H9 (cell line): ENCODE results near the gene XPR1. TPM values are rescaled to one million over a fixed set of nuclear protein-coding genes. Genes with fewer than 3 reads are reported as not detected.

Experiments used
- DNase-seq: peaks from one replicate; pipeline ENCODE4 v3.0.0-alpha.2; 2017
- H2AFZ ChIP-seq: one replicate; pipeline ENCODE4 v1.6.1; 2013; ENCODE audit warnings: mild to moderate bottlenecking, low read length, control low read depth, moderate library complexity
- H2AK5ac ChIP-seq: 2 replicates; pipeline ENCODE4 v1.6.1; 2013; ENCODE audit warnings: low read length, control low read depth, mixed read lengths; ENCODE audit not compliant: insufficient read length
- H2BK120ac ChIP-seq: one replicate; pipeline ENCODE4 v1.6.1; 2013; ENCODE audit warnings: low read depth, mild to moderate bottlenecking, low read length, control low read depth, inconsistent platforms; ENCODE audit not compliant: poor library complexity, severe bottlenecking
- H2BK12ac ChIP-seq: 2 replicates; pipeline ENCODE4 v1.6.1; 2013; ENCODE audit warnings: low read length, control low read depth, mixed read lengths, low read depth; ENCODE audit not compliant: insufficient read length
- H2BK15ac ChIP-seq: 2 replicates; pipeline ENCODE4 v1.6.1; 2013; ENCODE audit warnings: low read depth, low read length, control low read depth
- H2BK20ac ChIP-seq: one replicate; pipeline ENCODE4 v1.6.1; 2013; ENCODE audit warnings: low read depth, mild to moderate bottlenecking, low read length, control low read depth, inconsistent platforms; ENCODE audit not compliant: poor library complexity, severe bottlenecking
- H2BK5ac ChIP-seq: 2 replicates; pipeline ENCODE4 v1.6.1; 2013; ENCODE audit warnings: low read length, control low read depth, mixed read lengths; ENCODE audit not compliant: insufficient read length
- H3K14ac ChIP-seq: 2 replicates; pipeline ENCODE4 v1.6.1; 2013; ENCODE audit warnings: low read length, control low read depth; ENCODE audit not compliant: insufficient read depth
- H3K18ac ChIP-seq: 2 replicates; pipeline ENCODE4 v1.6.1; 2013; ENCODE audit warnings: low read depth, mild to moderate bottlenecking, mixed read lengths, low read length, control low read depth; ENCODE audit not compliant: insufficient read length
- H3K23ac ChIP-seq: 2 replicates; pipeline ENCODE4 v1.6.1; 2013; ENCODE audit warnings: low read length, control low read depth, mixed read lengths, low read depth; ENCODE audit not compliant: insufficient read length
- H3K23me2 ChIP-seq: 2 replicates; pipeline ENCODE4 v1.6.1; 2013; ENCODE audit warnings: low read depth, mild to moderate bottlenecking, mixed read lengths, low read length, control low read depth; ENCODE audit not compliant: insufficient read length, poor library complexity, severe bottlenecking
- H3K27ac ChIP-seq: 2 replicates; pipeline ENCODE4 v1.5.1; 2013; ENCODE audit warnings: low read length, control low read depth, mixed read lengths, low read depth; ENCODE audit not compliant: insufficient read length
- H3K27me3 ChIP-seq: 2 replicates; pipeline ENCODE4 v1.6.1; 2013; ENCODE audit warnings: low read length, control low read depth, inconsistent platforms; ENCODE audit not compliant: insufficient read depth
- H3K4ac ChIP-seq: 2 replicates; pipeline ENCODE4 v1.6.1; 2013; ENCODE audit warnings: low read depth, mild to moderate bottlenecking, control low read depth, inconsistent platforms, low read length, moderate library complexity
- H3K4me1 ChIP-seq: 2 replicates; pipeline ENCODE4 v1.6.1; 2013; ENCODE audit warnings: low read length, control low read depth, inconsistent platforms; ENCODE audit not compliant: insufficient read depth
- H3K4me2 ChIP-seq: 2 replicates; pipeline ENCODE4 v1.6.1; 2013; ENCODE audit warnings: low read length, control low read depth, mixed read lengths; ENCODE audit not compliant: insufficient read length, insufficient read depth
- H3K56ac ChIP-seq: 2 replicates; pipeline ENCODE4 v1.6.1; 2013; ENCODE audit warnings: low read depth, mild to moderate bottlenecking, mixed read lengths, low read length, control low read depth; ENCODE audit not compliant: insufficient read length
- H3K79me1 ChIP-seq: 2 replicates; pipeline ENCODE4 v1.6.1; 2013; ENCODE audit warnings: low read depth, mild to moderate bottlenecking, moderate library complexity, low read length, control low read depth, inconsistent platforms; ENCODE audit not compliant: insufficient read depth, poor library complexity, severe bottlenecking
- H3K79me2 ChIP-seq: 2 replicates; pipeline ENCODE4 v1.6.1; 2013; ENCODE audit warnings: low read length, control low read depth, inconsistent platforms; ENCODE audit not compliant: insufficient read depth
- H3K9ac ChIP-seq: 2 replicates; pipeline ENCODE4 v1.6.1; 2013; ENCODE audit warnings: low read length, control low read depth, mixed read lengths; ENCODE audit not compliant: insufficient read length; ENCODE audit errors: extremely low read depth
- H3K9me3 ChIP-seq: one replicate; pipeline ENCODE4 v1.6.1; 2013; ENCODE audit warnings: low read depth, low read length, inconsistent platforms; ENCODE audit not compliant: control insufficient read depth
- H3T11ph ChIP-seq: one replicate; pipeline ENCODE4 v1.6.1; 2013; ENCODE audit warnings: mild to moderate bottlenecking, low read length, control low read depth, inconsistent platforms
- H4K20me1 ChIP-seq: one replicate; pipeline ENCODE4 v1.6.1; 2013; ENCODE audit not compliant: control insufficient read depth, insufficient read length, insufficient read depth
- H4K5ac ChIP-seq: 2 replicates; pipeline ENCODE4 v1.6.1; 2013; ENCODE audit warnings: low read depth, mild to moderate bottlenecking, mixed read lengths, low read length, control low read depth; ENCODE audit not compliant: insufficient read length
- H4K8ac ChIP-seq: replicated peaks from 2 replicates; pipeline ENCODE4 v1.6.1; 2013; ENCODE audit warnings: low read length, control low read depth, mixed read lengths, low read depth; ENCODE audit not compliant: insufficient read length
- H4K91ac ChIP-seq: 2 replicates; pipeline ENCODE4 v1.6.1; 2013; ENCODE audit warnings: low read depth, mild to moderate bottlenecking, moderate library complexity, mixed read lengths, low read length, control low read depth; ENCODE audit not compliant: insufficient read length
- H3K27ac Mint-ChIP-seq, 3 experiments: 2 replicates in 2 of 3; 3 replicates in 1 of 3; pipeline ENCODE4 v1.8.0; 2020 to 2021; ENCODE audit warnings: mixed read lengths in 3 of 3, mild to moderate bottlenecking in 1 of 3, moderate library complexity in 1 of 3
- H3K27me3 Mint-ChIP-seq: 2 replicates; pipeline ENCODE4 v1.8.0; 2021; ENCODE audit warnings: low read depth, mild to moderate bottlenecking, moderate library complexity, mixed read lengths
- H3K36me3 Mint-ChIP-seq, 3 experiments: 2 replicates in 2 of 3; 3 replicates in 1 of 3; pipeline ENCODE4 v1.8.0; 2020 to 2021; ENCODE audit warnings: low read depth in 3 of 3, mixed read lengths in 3 of 3; ENCODE audit not compliant: insufficient read depth in 1 of 3
- H3K4me1 Mint-ChIP-seq, 2 experiments: 2 replicates each; pipeline ENCODE4 v1.8.0; 2020; ENCODE audit warnings: mixed read lengths in 2 of 2
- H3K4me3 Mint-ChIP-seq, 2 experiments: 2 replicates in 1 of 2; 3 replicates in 1 of 2; pipeline ENCODE4 v1.8.0; 2020 to 2021; ENCODE audit warnings: mild to moderate bottlenecking in 2 of 2, mixed read lengths in 2 of 2, moderate library complexity in 1 of 2
- H3K9me3 Mint-ChIP-seq, 2 experiments: 2 replicates in 1 of 2; 3 replicates in 1 of 2; pipeline ENCODE4 v1.8.0; 2020; ENCODE audit warnings: mild to moderate bottlenecking in 2 of 2, mixed read lengths in 2 of 2, moderate library complexity in 1 of 2
- WGBS: extraction: QIAGEN DNeasy Blood & Tissue Kit; methylation state at CpG from one replicate; pipeline ENCODE4 v1.1.7; 2013; ENCODE audit warnings: missing lambda C conversion rate, low lambda C conversion rate, mixed read lengths; ENCODE audit not compliant: insufficient read length; ENCODE audit errors: extremely low coverage; 5-methylcytosine and 5-hydroxymethylcytosine counted together
- total RNA-seq: library from RNA; stranded (reverse); gene quantifications from 2 replicates; pipeline ENCODE4 v1.2.1, GENCODE V29; 2021
- TF ChIP-seq, protein P1 (sequence below): fragments of 200-600 bp; sonication (generic); conservative IDR thresholded peaks from 3 replicates; pipeline ENCODE4 v1.8.0; 2021; ENCODE audit warnings: antibody characterized with exemption, mild to moderate bottlenecking

XPR1 gene
- total RNA-seq, 1 experiment from 2014 or later, result 34.1 TPM

DNA sequence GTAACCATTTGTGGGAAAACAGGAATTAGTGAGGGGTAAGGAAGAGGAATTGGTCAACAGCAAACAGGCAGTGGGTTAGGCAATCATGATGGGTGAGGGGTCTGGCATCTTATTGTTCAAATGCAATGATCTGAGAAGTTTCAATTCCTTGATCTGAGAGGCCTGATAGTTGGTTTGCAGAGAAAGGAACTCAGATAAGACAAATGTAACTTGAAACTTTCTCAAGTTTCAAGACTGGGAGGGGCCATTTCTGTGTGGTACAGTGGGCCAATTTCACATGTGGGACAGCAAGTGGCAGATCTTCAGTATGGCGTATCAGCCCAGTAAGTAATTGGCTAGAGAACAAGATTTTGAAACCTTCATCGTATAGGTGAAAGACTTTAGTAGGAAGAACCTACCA, 102.5 kb downstream of the XPR1 start:
- Histone ChIP-seq H3K56ac (no peak overlapping the region), H2BK12ac (no peak overlapping the region), H4K20me1 (no peaks in the 10 kb centered on the region), H3K4me1 (no peaks in the 10 kb centered on the region), H3K9me3 (peaks cover 4% of the 10 kb centered on the region), H3K14ac (no peak overlapping the region), H4K5ac (no peak overlapping the region), H2AFZ (no peak overlapping the region), H2AK5ac (no peak overlapping the region), H3K4ac (no peak overlapping the region), H4K8ac (no peak overlapping the region), H3K23ac (no peak overlapping the region), H2BK5ac (no peak overlapping the region), H3K9ac (no peak overlapping the region), H3K23me2 (no peaks in the 10 kb centered on the region), H3K79me2 (no peaks in the 10 kb centered on the region), H3K18ac (no peak overlapping the region), H3K79me1 (no peaks in the 10 kb centered on the region), H3K27ac (no peak overlapping the region), H3K4me2 (no peak overlapping the region), H2BK120ac (no peak overlapping the region), H2BK15ac (no peak overlapping the region), H3T11ph (no peak overlapping the region), H4K91ac (no peak overlapping the region), H2BK20ac (no peak overlapping the region), H3K27me3 (no peaks in the 10 kb centered on the region)
- no CpG with 5 or more reads among the region's 2 CpGs for WGBS
- peaks cover 27 to 38% (median 27%) of the 10 kb centered on the region in 3 experiments for H3K36me3 Mint-ChIP-seq
- H3K27ac Mint-ChIP-seq, result no peak overlapping the region
- H3K4me1 Mint-ChIP-seq, result peaks cover 3 to 5% of the 10 kb centered on the region in 2 experiments; a peak in 2 of 4 replicates
- H3K4me3 Mint-ChIP-seq, result no peak overlapping the region
- no peaks in the 10 kb centered on the region for H3K27me3 Mint-ChIP-seq
- H3K9me3 Mint-ChIP-seq, result peaks cover 22 to 36% of the 10 kb centered on the region in 2 experiments
- DNase-seq, result no peak
- TF ChIP-seq, protein P1, sequence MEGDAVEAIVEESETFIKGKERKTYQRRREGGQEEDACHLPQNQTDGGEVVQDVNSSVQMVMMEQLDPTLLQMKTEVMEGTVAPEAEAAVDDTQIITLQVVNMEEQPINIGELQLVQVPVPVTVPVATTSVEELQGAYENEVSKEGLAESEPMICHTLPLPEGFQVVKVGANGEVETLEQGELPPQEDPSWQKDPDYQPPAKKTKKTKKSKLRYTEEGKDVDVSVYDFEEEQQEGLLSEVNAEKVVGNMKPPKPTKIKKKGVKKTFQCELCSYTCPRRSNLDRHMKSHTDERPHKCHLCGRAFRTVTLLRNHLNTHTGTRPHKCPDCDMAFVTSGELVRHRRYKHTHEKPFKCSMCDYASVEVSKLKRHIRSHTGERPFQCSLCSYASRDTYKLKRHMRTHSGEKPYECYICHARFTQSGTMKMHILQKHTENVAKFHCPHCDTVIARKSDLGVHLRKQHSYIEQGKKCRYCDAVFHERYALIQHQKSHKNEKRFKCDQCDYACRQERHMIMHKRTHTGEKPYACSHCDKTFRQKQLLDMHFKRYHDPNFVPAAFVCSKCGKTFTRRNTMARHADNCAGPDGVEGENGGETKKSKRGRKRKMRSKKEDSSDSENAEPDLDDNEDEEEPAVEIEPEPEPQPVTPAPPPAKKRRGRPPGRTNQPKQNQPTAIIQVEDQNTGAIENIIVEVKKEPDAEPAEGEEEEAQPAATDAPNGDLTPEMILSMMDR, result no peak
